Measurements from ENCODE around the gene UPB1.

UPB1 gene

DNA sequence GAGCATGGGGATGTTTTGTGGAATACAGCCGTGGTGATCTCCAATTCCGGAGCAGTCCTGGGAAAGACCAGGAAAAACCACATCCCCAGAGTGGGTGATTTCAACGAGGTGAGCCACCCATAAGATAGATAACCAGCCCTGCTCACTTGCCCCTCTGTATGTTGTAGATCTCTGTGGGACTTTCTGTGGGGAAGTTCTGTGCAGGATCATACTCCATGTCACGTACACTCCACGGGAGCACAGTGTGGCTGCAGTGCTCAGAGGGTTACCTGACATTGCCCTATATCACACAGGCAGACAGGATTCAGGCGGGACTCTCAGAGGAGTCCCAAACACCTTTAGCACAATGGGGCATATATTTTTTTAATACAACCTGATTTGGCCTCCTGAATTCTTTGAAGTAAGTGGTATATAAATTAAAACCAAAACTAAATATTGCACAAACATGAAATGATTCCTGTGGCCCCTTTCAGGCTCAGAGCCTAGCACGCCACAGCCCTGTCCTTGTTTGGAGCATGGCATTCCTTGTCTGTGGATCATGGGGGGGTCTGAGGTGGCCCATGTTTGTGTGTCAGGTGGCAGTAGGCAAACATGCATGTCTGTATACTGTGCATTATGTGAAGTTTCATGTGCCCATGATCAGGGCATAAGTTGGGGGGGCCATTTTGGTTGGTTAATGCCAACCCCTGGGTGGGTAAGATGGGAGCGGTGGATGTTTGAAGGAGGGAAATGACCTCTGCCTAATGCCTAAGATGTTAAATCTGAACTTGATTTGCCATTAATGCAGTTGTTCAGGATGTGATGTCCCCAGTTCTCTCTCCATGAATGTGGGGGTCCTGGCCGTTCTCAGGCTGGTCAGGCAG is 18.5 kb downstream of the UPB1 start:
- no peak for TF ChIP-seq TEAD4 (IDR thresholded peaks at IDR 0.05)
- no peak for TF ChIP-seq ZBTB7A (IDR thresholded peaks at IDR 0.05; ENCODE audit: low read depth)
- TF ChIP-seq FOXM1 (IDR thresholded peaks at IDR 0.05; ENCODE audit: borderline replicate concordance, low read depth) = no peak
- TF ChIP-seq, protein P1, sequence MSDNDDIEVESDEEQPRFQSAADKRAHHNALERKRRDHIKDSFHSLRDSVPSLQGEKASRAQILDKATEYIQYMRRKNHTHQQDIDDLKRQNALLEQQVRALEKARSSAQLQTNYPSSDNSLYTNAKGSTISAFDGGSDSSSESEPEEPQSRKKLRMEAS (IDR thresholded peaks at IDR 0.05) = no peak
- no peak for TF ChIP-seq CREB1 (IDR thresholded peaks at IDR 0.05; ENCODE audit: low read depth)
- no peak for TF ChIP-seq EGR1 (IDR thresholded peaks at IDR 0.05)
- no peak for TF ChIP-seq EP300 (IDR thresholded peaks at IDR 0.05; ENCODE audit: borderline replicate concordance)
- TF ChIP-seq NFIC (IDR thresholded peaks at IDR 0.05) = no peak
- TF ChIP-seq, protein P2, sequence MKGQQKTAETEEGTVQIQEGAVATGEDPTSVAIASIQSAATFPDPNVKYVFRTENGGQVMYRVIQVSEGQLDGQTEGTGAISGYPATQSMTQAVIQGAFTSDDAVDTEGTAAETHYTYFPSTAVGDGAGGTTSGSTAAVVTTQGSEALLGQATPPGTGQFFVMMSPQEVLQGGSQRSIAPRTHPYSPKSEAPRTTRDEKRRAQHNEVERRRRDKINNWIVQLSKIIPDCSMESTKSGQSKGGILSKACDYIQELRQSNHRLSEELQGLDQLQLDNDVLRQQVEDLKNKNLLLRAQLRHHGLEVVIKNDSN (IDR thresholded peaks at IDR 0.05) = no peak
- no peak for TF ChIP-seq YY1 (IDR thresholded peaks at IDR 0.05; ENCODE audit: low read depth)

DNA sequence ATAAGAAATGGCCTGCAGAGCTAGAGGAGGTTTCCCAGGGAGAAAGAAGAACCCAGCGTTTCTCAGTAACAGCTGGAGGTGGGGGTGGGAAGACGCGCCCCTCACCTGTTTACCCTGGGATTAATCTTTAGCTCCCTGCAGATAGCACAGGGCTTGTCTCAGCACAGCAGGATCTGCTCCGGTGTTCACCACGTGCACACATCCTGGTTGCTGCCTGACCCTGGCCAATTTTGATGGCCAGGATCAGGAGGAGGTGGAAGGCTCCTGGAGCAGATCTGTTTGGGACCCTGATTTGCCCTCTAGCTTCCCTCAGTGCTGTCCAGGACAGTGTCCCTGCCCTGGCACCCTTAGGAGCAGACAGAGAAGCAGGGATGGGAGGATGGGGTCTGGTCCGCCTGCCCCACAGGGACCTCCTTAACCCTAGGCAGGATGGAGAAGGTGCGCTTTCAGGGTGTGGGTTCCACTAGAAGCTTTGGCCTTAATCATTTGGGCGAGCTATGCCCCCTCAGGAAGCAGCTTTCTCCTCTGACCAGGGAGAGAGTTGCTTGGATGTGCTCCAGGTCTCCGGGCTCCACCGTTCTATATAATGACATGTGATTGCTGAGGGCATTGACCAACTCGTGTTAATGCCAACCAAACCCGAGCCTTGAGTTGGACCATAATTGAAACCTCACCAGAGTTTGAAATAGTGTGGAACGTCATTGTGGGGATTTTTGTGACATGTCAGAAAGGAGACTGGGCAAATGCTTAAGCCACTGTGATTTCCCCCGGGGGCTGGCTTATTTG is 19.3 kb downstream of the UPB1 start:
- no peak for TF ChIP-seq CEBPB (IDR thresholded peaks at IDR 0.05)
- TF ChIP-seq, protein P2 (IDR thresholded peaks at IDR 0.05) = no peak
- no peak for TF ChIP-seq TAF1 (IDR thresholded peaks at IDR 0.05; ENCODE audit: low read depth)
- TF ChIP-seq ZBTB7A (IDR thresholded peaks at IDR 0.05; ENCODE audit: low read depth) = no peak

DNA sequence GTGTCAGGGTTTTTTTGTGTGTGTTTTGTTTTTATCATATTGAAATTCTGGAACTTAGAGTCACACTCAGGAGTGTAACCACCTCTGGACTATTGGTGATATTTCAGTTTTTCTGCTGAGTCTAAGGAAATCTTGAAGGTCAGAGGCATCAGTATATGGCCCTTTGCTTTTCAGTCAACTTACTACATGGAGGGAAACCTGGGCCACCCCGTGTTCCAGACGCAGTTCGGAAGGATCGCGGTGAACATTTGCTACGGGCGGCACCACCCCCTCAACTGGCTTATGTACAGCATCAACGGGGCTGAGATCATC is 19.9 kb downstream of the UPB1 start:
- no peak for TF ChIP-seq TCF12 (IDR thresholded peaks at IDR 0.05; ENCODE audit: low read depth)
- TF ChIP-seq FOXM1 (IDR thresholded peaks at IDR 0.05; ENCODE audit: borderline replicate concordance, low read depth) = no peak
- no peak for TF ChIP-seq TEAD4 (IDR thresholded peaks at IDR 0.05)
- no peak for TF ChIP-seq ZBTB7A (IDR thresholded peaks at IDR 0.05; ENCODE audit: low read depth)
- TF ChIP-seq, protein P1 (IDR thresholded peaks at IDR 0.05) = no peak
- no peak for TF ChIP-seq YY1 (IDR thresholded peaks at IDR 0.05; ENCODE audit: low read depth)
- TF ChIP-seq RAD21 (IDR thresholded peaks at IDR 0.05; ENCODE audit: low read depth) = no peak

DNA sequence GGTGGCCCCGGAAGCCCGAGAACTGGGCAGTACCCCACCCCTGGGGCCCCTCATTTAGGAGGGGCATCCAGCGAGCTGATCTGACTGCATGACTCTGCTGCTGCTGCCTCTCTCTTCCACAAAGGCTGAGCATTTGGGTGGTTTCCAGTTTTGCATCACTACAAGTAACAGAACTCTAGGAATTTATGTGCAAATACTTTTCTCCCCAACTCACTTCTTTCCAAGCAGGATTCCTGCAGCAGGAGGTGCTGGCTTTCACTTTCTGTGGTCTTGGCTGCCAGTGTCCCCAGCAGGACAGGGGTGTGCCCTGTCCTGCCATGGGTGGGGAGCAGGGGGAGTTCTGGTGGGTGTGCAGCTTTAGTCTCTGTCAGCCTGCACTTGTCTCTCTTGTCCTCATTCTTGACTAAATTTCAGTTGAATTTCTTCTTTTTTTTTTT is 21.2 kb downstream of the UPB1 start:
- TF ChIP-seq TEAD4 (IDR thresholded peaks at IDR 0.05) (0 out of 2 replicates have a peak, but pooled peaks have one; percentile 19), FOXM1 (IDR thresholded peaks at IDR 0.05; ENCODE audit: borderline replicate concordance, low read depth) (no peak), CEBPB (IDR thresholded peaks at IDR 0.05) (no peak)
- TF ChIP-seq, protein P1 (IDR thresholded peaks at IDR 0.05) = no peak

DNA sequence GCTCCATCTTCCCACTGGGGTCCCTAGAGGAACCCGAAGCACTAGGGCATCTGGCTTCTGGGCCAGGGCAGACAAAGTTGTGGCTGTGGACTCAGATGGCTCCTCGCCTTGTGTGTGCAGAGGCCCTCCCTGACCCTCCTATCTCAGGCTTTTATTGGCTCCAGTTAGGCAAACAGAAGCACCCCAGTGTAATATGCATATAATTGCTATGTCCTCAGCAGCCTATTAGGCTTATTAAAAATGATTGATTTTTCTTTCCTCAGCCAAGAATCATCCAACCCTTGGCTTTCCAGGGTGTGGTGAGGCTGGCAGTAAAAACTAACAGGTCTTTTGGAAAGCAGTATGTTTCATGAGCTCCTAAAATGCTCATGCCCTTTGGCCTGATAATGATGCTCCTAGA is 22.3 kb downstream of the UPB1 start:
- TF ChIP-seq CREB1 (IDR thresholded peaks at IDR 0.05; ENCODE audit: low read depth) = no peak
- TF ChIP-seq EP300 (IDR thresholded peaks at IDR 0.05; ENCODE audit: borderline replicate concordance) = no peak
- no peak for TF ChIP-seq FOXM1 (IDR thresholded peaks at IDR 0.05; ENCODE audit: borderline replicate concordance, low read depth)
- TF ChIP-seq, protein P2 (IDR thresholded peaks at IDR 0.05) = no peak
- TF ChIP-seq CEBPB (IDR thresholded peaks at IDR 0.05) = no peak
- TF ChIP-seq RAD21 (IDR thresholded peaks at IDR 0.05; ENCODE audit: low read depth) = no peak
- no peak for TF ChIP-seq NFIC (IDR thresholded peaks at IDR 0.05)
- no peak for TF ChIP-seq ZBTB7A (IDR thresholded peaks at IDR 0.05; ENCODE audit: low read depth)

DNA sequence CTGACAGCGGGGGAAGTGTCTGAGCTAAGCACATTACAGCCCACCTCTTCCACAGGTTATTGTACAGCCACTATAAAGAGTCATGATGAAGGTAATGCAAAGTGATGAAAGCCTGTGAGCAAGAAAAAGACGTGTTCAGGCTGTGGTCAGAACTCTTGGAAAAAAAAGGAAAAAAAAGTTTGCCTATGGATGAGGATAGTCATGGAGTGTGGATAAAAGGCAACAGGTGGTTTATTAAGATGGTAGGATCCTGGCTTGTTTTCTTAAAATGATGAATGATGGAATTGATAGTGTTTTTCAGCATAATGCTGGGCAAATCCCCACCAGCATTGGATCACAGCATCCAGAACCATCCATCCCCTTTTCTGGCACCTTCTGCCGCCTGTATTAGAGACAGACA is 23.1 kb downstream of the UPB1 start:
- TF ChIP-seq EP300 (IDR thresholded peaks at IDR 0.05; ENCODE audit: borderline replicate concordance) (no peak), CEBPB (IDR thresholded peaks at IDR 0.05) (no peak), CREB1 (IDR thresholded peaks at IDR 0.05; ENCODE audit: low read depth) (no peak), TEAD4 (IDR thresholded peaks at IDR 0.05) (no peak), RAD21 (IDR thresholded peaks at IDR 0.05; ENCODE audit: low read depth) (no peak), TCF12 (IDR thresholded peaks at IDR 0.05; ENCODE audit: low read depth) (no peak), FOXM1 (IDR thresholded peaks at IDR 0.05; ENCODE audit: borderline replicate concordance, low read depth) (no peak), YY1 (IDR thresholded peaks at IDR 0.05; ENCODE audit: low read depth) (no peak), TAF1 (IDR thresholded peaks at IDR 0.05; ENCODE audit: low read depth) (no peak), NFIC (IDR thresholded peaks at IDR 0.05) (no peak), ZBTB7A (IDR thresholded peaks at IDR 0.05; ENCODE audit: low read depth) (no peak), EGR1 (IDR thresholded peaks at IDR 0.05) (no peak)
- TF ChIP-seq, protein P3, sequence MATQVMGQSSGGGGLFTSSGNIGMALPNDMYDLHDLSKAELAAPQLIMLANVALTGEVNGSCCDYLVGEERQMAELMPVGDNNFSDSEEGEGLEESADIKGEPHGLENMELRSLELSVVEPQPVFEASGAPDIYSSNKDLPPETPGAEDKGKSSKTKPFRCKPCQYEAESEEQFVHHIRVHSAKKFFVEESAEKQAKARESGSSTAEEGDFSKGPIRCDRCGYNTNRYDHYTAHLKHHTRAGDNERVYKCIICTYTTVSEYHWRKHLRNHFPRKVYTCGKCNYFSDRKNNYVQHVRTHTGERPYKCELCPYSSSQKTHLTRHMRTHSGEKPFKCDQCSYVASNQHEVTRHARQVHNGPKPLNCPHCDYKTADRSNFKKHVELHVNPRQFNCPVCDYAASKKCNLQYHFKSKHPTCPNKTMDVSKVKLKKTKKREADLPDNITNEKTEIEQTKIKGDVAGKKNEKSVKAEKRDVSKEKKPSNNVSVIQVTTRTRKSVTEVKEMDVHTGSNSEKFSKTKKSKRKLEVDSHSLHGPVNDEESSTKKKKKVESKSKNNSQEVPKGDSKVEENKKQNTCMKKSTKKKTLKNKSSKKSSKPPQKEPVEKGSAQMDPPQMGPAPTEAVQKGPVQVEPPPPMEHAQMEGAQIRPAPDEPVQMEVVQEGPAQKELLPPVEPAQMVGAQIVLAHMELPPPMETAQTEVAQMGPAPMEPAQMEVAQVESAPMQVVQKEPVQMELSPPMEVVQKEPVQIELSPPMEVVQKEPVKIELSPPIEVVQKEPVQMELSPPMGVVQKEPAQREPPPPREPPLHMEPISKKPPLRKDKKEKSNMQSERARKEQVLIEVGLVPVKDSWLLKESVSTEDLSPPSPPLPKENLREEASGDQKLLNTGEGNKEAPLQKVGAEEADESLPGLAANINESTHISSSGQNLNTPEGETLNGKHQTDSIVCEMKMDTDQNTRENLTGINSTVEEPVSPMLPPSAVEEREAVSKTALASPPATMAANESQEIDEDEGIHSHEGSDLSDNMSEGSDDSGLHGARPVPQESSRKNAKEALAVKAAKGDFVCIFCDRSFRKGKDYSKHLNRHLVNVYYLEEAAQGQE (IDR thresholded peaks at IDR 0.05; ENCODE audit: low read depth) = no peak
- TF ChIP-seq, protein P1 (IDR thresholded peaks at IDR 0.05) = no peak
- TF ChIP-seq, protein P2 (IDR thresholded peaks at IDR 0.05) = no peak

Measured in Ishikawa (cell line).